GM21723 (cell line): ENCODE results near the gene NACC1.

Source experiments
- ATAC-seq: cut with Tn5 transposase; IDR thresholded peaks from one replicate; pipeline ENCODE4 v1.9.1; 2021; ENCODE audit warnings: mild to moderate bottlenecking, moderate library complexity; ENCODE audit not compliant: unreplicated experiment

Gene NACC1

DNA sequence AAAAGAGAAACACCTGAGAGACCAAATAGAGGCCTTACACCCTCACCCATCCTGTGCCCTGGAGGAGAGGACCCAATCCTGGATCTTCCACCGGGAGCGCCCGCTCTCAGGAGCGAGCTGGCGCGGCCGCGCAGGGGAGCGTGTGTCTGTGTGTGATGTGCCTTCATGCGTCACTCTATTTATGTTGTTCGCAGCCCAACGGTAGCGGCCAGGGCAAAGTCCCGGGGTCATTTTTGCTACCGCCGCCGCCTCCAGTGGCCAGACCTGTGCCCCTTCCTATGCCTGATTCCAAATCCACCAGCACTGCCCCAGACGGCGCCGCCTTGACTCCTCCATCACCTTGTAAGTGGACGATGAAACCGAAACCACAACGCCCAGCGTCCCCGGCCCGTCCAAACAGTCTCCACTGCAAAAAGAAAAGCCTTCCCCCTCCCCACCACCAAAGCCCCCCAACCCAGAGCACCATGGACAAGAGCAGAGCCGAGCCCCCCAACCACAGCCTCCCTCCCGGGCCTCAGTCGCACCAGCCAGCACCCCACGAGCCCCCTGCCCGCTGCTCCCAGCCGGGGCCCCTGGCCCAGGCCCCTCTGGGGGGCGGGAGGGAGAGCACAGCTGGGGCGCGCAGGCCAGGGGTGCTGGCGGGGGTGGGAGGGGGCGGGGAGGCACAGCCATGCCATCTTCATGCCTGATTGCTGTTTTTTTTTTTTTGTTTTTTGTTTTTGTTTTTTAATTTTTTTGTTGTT lies 30.1 kb upstream of the NACC1 start:
- no peak for ATAC-seq

DNA sequence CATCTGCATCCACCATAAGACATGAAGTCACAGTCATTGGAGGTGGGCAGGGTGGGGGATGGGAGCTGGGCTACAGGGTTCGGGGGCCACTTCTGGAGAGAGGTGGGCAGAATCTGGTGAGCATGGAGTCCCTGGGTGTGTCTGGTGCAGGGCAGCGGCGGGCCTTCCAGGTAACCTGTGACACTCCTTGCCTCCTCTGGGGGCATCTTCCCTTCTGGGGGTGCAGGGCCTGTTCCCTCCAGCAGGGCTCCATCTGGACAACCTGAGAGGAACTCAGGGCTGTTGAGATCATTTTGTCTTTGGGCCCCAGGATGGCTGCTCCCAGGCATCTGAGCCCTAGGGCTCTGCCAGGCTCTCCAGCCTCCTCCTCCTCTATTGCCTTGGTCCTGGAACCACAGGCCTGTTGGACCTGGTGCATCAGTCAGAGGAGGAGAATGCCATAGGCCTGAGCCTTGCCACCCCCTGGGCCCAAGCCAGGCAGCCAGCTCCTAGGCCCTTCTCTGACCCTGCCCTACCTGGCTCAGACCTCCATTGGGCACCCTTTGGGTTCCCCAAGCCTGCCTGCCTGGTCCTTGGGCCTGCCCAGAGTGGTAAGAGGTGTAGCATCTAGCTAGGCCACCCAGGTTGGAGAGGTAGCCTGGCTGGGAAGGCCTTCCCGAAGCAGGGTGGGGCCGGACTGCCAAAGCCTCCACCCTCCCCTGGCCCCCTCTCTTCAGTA lies 28.8 kb upstream of the NACC1 start:
- ATAC-seq = no peak

DNA sequence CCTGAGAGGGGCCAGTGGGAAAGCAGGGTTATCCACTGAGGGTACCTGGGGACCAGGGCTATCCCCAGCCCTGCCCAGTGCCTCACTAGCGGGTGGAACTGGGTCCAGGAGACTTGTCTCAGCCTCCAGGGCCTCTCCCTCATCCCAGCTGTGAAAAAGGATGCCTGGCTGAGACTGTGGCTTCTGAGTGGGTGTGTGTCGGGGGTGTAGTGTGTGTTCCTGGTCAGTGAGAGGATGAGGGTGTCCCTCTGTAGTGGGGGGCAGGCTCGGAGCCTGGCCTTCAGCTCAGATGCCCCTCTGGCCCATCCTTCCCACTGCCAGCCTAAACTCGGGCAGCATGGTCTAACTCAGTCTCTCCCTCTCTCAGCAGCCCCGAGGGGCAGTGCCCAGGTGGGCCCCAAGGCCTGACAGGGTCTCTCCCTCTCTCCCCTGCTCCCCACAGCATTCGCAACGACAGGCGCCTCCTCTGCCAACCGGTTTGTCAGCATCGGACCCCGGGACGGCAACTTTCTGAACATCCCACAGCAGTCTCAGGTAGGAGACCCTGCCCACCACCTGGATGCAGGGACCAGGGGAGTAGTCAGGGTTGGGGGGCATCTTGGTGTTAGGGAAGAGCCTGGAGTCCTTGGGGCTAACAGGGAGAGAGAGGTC lies 28.1 kb upstream of the NACC1 start:
- no peak for ATAC-seq

DNA sequence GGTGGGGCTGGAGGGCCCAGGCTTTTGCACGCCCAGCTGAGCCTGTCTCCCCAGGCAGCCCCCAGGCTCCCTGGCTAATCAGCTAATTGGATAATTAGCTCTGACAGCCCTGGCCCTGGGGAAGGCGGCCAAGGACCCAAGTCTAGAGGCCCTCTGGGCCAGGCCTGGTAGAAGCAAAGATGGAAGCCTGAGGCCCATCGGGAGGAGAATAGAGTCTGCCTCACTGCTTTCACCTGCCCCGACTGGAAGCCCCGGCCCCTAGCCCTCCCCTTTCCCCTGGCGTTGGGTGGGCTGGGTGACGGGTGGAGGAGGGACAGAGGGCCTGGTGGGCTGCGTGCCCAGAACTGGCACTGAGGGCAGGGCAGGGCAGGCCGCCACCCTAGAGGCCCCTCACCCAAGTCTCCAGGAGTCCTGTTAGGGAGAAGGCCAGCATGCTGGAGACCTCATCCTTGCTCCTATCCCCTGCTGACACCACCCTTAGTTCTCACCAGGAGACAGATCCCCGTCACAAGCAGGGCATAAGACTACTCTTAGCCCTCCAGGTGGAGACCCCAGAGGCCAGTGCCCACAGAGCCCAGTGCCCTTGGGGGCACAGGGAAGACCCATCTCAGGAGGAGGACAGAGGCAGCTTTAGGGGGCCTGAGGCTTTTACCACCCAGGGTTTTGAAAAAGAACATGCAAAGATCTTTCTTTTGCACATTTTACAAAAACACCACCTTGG lies 27.4 kb upstream of the NACC1 start:
- ATAC-seq = no peak

DNA sequence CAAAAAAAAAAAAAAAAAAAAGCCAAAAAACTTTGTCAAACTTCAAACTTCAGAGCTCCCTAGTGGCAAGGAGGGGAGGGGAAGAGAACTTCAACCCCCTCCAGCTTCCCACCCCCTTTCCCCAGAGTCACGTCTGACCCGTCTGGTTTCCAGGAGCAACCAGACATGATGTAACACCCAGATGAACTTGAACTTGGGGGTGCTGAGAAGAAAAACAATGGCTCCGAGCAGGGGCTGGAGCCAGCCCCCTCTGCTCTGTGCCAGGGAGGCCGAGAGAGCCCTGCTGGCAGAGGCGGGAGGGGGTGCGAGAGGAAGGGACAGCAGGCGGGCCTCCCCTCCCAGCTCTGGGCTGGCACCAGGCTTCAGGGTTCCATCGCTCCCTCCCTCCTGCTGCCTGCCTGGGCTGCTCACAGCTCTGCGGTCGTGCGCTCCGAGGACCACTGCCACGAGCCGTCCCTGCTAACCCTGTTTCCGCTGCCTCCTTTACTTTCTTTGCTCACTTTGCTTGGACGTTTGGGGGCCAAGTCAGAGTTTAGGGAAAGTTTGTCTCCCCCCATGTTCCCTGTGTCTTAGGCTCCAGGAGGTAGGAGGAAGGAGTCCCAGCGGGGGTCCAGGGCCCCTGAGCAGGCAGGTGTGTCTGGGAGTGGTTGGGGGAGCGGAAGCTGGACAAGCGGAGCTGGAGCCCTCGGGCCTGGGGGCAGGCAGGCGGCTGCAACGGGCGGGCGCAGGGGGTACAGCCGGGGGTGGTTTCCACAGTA lies 26.5 kb upstream of the NACC1 start:
- no peak for ATAC-seq

DNA sequence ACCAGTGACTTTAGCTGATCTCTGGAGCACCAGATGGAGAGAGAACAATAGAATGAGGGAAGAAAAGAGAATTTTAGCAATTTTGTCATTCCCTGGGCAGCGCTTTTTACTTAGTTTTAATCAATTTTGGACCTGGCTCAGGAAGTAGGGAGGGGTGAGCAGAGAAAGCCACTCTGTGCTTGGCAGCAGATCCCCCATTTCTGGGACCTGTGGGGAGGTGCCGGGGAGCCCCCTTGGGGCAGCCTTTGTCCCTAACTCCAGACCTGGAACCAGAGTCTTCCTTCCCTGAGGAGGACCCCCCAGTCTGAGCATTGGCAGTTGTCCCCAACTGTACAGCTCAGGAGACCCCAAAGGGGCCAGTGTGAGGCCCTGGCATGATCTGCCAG lies 25.9 kb upstream of the NACC1 start:
- no peak for ATAC-seq

DNA sequence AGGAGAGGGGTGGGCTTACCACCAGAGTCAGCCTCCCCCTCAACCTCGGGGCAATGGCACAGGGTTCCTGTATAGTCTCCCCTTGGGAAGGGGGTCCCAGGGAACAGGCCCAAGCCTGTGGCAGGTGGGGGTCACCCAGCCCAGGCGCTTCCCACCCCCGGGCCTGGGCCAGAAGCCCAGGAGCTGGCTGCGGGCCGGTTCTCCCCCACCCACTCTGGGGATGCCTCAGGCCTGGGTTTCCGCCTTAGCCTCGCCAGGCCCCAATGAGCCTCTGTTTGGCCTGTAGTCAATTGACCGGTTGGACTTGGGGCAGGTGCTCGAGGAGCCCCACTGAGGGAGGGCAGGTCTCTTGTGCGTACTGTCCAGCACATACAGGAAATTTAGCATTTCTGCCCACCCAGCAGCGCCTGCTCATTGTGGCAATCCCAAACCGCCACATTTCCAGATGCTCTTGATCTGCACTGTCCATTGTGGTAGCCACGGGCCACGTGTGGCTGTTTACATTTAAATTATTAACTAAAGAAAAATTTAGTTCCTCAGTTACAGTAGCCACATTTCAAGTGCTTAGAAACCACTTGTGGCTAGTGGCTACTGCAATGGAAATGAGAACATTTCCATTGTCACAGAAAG lies 25.3 kb upstream of the NACC1 start:
- no peak for ATAC-seq

DNA sequence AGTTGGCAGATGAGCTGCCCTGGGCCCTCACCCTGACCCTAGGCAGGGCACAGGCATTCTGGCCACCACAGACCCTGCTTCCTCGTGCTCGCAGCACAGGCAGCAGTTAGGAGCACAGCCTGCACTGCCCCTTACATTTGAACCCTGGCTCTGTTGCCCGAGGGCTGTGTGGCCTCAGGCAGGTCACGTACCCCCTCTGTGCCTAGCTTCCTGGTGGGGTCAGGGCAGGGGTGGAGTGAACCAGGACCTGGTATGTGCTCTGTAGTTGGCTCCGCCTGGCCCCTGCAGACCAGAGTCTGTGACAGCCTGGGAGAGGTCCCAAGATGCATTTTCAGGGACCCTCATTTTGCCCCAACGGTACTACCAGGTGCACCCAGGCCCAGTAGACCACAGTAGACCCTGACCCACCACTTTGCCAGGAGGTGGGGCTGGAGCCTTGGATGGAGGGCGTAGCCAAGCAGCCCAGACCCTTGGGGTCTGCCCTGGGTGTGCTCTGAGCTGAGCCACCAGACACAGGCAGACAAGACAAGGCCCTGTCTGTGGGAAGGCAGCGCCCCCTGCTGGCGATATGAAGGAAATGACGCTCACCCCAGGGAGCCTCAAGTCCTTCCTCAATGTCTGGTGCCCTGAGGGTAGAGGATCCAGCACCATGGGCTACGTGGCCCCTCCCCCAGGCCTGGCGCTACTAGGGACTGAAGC lies 24.5 kb upstream of the NACC1 start:
- peak; percentile 57 for ATAC-seq

DNA sequence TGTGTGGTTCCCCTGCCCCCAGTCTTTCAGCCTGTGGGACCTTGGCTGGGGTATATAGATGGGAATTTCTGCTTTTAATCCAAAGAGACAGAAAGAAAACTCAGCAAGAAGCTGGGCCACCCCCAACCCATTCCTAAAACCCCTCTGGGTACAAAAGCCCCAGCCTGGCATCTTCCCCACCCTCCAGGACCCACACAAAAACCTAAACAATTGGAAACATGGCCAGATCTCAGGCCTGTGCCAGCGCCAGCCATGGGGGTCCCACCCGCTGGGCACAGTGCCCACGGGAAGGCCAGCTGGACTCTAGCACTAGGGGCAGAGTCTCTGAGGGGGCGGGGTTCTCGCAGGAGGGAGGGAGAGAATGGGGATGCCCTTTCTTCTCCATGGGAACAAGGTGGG lies 24.0 kb upstream of the NACC1 start:
- ATAC-seq = no peak

DNA sequence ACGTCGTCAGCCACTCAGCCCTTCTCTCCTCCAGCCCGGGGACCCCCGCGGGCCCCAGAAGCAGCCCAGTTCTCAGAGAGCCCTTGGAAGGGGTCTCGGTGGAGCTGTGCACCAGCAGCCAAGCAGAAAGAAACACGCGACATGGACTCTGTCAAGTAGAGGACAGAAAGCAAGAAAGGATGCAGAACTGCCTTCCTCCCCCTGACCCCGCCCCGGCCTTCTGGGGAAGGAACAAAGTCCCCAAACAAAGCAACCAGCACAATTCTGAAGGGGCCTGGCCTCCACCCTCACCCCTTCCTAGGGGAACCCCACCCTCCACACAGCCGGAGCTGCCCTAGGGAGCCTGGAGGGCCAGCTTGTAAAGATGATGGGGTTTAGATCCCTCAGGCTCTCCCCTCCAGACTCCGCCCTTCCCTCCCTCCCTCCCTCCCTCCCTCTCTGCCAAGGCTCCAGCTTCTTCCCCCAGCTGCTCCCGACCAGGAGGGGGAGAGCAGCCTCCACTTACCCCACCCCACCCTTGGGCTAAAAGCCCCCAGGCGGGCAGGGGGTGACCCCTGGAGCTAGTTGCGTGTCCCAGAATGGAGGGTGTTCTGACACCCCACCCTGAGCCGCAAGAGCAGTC lies 23.2 kb upstream of the NACC1 start:
- ATAC-seq = no peak

DNA sequence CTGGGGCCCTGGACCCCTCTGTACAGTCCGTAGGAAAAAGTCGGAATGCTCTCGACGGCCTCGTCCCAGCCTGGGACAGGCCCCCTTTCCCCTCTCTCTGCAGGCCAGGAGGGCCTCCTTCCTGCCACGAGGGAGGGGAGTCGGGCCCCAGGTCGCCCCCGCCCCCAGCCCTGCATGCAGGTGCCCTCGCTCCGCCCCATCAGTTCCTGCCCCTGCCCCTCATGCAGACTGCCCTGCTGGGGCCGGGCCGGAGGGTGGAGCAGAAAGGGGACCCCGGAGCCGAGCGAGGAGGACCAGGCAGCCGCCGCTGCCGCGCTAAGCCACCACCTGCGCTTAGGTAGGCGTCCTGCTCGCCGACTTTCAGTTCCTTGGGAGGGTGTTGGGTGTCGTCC lies 22.7 kb upstream of the NACC1 start:
- no peak for ATAC-seq

DNA sequence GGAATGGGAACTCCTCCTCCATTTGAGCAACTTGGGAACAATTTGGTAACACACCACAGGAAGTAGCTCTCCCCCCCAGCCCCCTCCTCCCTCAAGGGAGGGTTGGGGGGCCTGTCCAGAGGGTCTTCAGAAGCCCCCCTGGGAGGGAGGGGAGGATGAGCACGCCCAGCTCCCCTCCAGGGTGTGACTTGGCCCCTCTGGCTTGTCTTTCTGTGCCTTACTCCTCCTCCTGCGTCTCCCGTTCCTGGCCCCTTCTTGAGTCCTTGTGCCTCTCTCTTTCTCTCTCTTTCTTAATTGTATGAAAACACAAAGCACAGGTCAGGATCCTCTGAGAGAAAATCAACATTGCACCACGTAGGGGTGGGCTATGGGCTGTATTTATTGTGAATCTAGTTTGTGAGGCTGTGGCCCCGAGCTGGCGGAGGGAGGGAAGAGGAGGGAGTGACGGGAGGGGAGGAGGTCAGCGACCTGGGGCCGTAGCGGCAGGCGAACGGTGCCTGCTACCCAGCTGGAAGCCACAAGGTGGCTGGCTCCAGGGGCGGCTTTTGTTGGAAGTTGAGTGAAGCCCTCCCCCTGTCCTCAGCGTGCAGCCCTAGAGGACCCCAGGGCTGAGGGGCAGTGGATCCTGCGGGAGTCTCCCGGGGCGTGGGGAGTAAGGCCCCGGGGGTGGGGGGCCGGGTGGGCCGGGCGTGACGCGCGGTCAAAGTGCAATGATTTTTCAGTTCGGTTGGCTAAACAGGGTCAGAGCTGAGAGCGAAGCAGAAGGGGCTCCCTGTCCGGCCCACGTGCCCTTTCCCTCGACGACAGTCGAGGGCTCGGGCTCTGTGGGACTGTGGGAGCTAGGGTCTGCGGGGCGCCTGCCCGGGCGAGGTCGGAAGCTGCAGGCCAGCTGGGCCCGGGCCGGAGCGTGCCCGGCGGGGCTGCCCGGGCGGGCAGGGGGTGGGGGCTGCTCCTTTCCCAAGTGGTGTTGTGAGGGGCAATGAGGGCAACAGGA lies 21.8 kb upstream of the NACC1 start:
- ATAC-seq = no peak

DNA sequence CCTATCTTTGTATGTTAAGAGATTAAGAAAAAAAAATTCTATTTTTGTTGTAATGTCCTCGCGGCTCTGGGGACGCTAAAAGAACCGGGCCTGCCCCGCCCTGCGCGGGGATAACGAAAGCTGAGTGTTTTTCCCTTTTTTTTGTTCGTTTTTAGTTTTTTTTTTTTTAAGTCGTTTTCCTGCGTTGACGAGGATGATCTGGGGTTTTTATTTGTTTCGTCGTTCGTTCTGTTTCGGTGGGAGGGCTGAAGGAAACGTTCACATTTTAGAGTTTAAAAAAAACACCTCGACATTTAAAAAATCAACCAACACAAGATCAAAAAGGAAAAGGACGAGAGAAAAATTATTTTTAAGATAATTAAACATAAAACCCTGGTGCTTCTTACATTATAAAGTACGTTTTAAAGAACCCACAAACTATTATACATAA lies 21.0 kb upstream of the NACC1 start:
- no peak for ATAC-seq

DNA sequence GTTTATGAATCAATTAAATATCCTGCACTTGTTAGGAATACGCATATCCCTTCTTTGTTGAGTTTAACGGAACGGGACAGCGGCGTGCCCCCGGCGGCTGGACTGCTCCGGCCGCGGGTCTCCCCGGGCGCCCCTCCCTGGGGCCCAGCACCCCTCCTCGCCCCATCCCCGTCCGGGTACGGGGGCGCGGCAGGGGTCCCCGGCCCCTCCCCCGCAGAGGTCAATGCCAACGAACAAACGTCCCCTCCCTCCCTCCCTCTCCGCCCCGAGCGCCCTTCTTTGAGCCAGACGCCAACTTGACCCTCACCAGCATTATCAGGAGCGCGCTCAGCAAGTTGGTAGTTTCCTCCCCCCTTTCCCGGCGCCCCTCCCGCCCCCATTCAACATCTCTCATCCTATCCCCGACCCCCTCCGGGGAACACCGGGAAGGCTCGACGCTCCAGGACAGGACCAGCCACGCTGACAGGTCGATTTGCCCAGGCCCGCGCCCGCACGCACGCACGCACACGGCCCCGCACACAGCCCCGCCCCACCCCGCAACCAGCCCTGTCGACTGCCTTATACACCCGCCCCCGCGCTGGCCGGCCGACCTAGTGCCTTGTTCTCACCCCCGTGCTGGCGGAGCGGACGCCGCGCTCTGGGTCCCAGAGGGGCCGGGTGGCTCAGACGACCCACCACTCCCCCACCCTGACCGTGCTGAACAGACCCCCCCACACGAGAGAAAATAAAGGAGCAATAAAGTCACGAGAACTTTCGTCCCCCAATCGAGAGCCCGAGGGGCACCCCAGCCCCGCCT lies 20.4 kb upstream of the NACC1 start:
- ATAC-seq = no peak

DNA sequence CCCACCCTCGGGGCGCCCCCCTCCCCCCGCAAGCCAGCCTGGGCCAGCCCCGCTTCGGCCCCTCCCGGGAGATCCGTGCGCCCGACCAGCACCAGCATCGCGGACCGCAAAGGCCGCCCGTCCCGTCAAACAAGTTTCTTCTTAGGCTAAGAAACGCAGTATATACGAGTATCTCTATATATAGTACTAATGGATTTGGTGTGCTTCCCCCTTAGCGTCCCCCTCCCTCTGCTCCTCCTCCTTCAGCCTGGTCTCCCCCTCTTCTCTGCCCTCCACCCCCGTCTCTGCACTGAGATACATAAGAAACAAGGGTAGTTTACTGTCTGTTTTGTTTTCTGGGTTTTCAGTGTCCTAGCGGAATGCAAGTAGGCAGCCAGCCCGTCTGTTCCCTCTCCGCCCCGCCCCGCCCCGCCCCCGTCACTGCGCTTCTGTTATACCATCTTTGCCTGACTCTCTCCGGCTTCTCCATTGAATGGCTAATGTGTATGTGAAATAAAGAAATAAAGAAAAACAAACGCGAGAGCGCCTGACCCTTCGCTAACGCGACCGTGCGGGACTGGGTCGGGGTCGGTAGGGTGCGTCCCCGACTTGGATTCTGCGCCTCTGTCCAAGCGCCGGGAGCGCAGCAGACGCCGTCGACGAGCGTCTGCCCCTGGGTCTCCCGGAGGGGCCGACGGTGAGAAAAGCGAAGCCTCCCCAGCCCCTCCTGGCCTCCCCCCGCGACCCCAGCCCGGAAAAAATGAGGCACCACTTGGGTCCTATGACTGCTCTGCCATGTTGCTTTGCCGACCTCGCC lies 19.6 kb upstream of the NACC1 start:
- no peak for ATAC-seq
